Central memory CD4-positive, alpha-beta T cell (primary cell): ENCODE results near the gene KIAA1328.

ENCODE experiments used
- DNase-seq: peaks from one replicate; pipeline ENCODE4 v3.0.0; 2022

The KIAA1328 gene

GRCh38 chr18:37230768-37231167, 401.8 kb downstream of the KIAA1328 start:
- no peak for DNase-seq

- no peak for DNase-seq
Observed at GRCh38 chr18:37231251-37231650, 402.3 kb downstream of the KIAA1328 start.

- DNase-seq: no peak
Observed at GRCh38 chr18:37235583-37235982, 406.7 kb downstream of the KIAA1328 start.

- DNase-seq: no peak
Observed at GRCh38 chr18:37238282-37239108, 409.6 kb downstream of the KIAA1328 start.

- no peak for DNase-seq
Observed at GRCh38 chr18:37242091-37242490, 413.2 kb downstream of the KIAA1328 start.

GRCh38 chr18:37242826-37243560, 414.1 kb downstream of the KIAA1328 start:
- DNase-seq: no peak

GRCh38 chr18:37243741-37244140, 414.8 kb downstream of the KIAA1328 start:
- no peak for DNase-seq

- no peak for DNase-seq
Observed at GRCh38 chr18:37244618-37245017, 415.7 kb downstream of the KIAA1328 start.

- DNase-seq: no peak
Observed at GRCh38 chr18:37246779-37247340, 417.9 kb downstream of the KIAA1328 start.

- no peak for DNase-seq
Observed at GRCh38 chr18:37247497-37248161, 418.7 kb downstream of the KIAA1328 start.

GRCh38 chr18:37248281-37248680, 419.4 kb downstream of the KIAA1328 start:
- no peak for DNase-seq

- DNase-seq: no peak
Observed at GRCh38 chr18:37249171-37249886, 420.4 kb downstream of the KIAA1328 start.

GRCh38 chr18:37249895-37250618, 421.1 kb downstream of the KIAA1328 start:
- no peak for DNase-seq

- no peak for DNase-seq
Observed at GRCh38 chr18:37251679-37252078, 422.8 kb downstream of the KIAA1328 start.

- no peak for DNase-seq
Observed at GRCh38 chr18:37252342-37252741, 423.4 kb downstream of the KIAA1328 start.

GRCh38 chr18:37252854-37253393, 424.0 kb downstream of the KIAA1328 start:
- DNase-seq: no peak

GRCh38 chr18:37253394-37254235, 424.7 kb downstream of the KIAA1328 start:
- no peak for DNase-seq

- no peak for DNase-seq
Observed at GRCh38 chr18:37254236-37254754, 425.4 kb downstream of the KIAA1328 start.

GRCh38 chr18:37254973-37255372, 426.0 kb downstream of the KIAA1328 start:
- DNase-seq: no peak

GRCh38 chr18:37258131-37258530, 429.2 kb downstream of the KIAA1328 start:
- DNase-seq: no peak
